K562 (cell line): Measurements from ENCODE around the gene CTU1. TPM values are rescaled to one million over a fixed set of nuclear protein-coding genes. Genes with fewer than 3 reads are reported as not detected.
A peak's percentile ranks its signal among the peaks of the same experiment; 100 is the strongest.

Experiments
- CREM ChIP-seq: IDR thresholded peaks from 2 replicates; pipeline ENCODE4 v1.6.1; 2014; ENCODE audit warnings: antibody characterized with exemption, low read depth
- CXXC5 ChIP-seq: fragments of 250-450 bp; sonication (Bioruptor Pico); IDR thresholded peaks from 2 replicates; pipeline ENCODE4 v1.8.0; 2022; ENCODE audit warnings: inconsistent platforms, mild to moderate bottlenecking, moderate library complexity
- EP300 ChIP-seq: IDR thresholded peaks from 2 replicates; pipeline ENCODE4 v1.6.1; 2012; ENCODE audit warnings: low read length, improper control_type of control experiment
- HMGN3 ChIP-seq: IDR thresholded peaks from 2 replicates; pipeline ENCODE4 v1.6.1; 2011; ENCODE audit warnings: borderline replicate concordance, low read depth, mild to moderate bottlenecking, mixed read lengths, low read length; ENCODE audit not compliant: insufficient read length; ENCODE audit errors: extremely low read depth
- MAZ ChIP-seq, 2 experiments: fragments of 450-650 bp in 1 of 2; sonication (generic) in 1 of 2; formaldehyde crosslinking; IDR thresholded peaks in 1 of 2; conservative IDR thresholded peaks in 1 of 2; 2 replicates each; pipeline versions ENCODE4 v1.4.0 to v1.5.0; 2020; ENCODE audit warnings: mild to moderate bottlenecking in 1 of 2, missing genetic modification reagents in 1 of 2
- POLR2G ChIP-seq: fragments of 200-400 bp; formaldehyde crosslinking; IDR thresholded peaks from 2 replicates; pipeline ENCODE4 v1.6.1; 2017; ENCODE audit warnings: low read depth, mild to moderate bottlenecking, antibody characterized with exemption, low read length, moderate library complexity
- SRF ChIP-seq, 2 experiments: fragments of 250-450, 450-650 bp in 1 of 2; sonication (Bioruptor Pico) in 1 of 2; sonication (generic) in 1 of 2; formaldehyde crosslinking; IDR thresholded peaks; 2 replicates each; pipeline versions ENCODE4 v1.5.0 to v1.5.1; 2020 to 2022; ENCODE audit warnings: mild to moderate bottlenecking in 1 of 2, missing genetic modification reagents in 1 of 2
- TOE1 ChIP-seq, 2 experiments: fragments of 450-650 bp in 1 of 2; sonication (generic) in 1 of 2; formaldehyde crosslinking in 1 of 2; IDR thresholded peaks; 2 replicates each; pipeline versions ENCODE4 v1.7.1 to v1.8.0; 2016 to 2022; ENCODE audit warnings: borderline replicate concordance in 2 of 2, mild to moderate bottlenecking in 2 of 2, antibody characterized with exemption in 1 of 2, inconsistent platforms in 1 of 2, low read depth in 1 of 2, missing genetic modification reagents in 1 of 2, moderate library complexity in 1 of 2
- YY1 ChIP-seq, 3 experiments: IDR thresholded peaks; 2 replicates each; pipeline ENCODE4 v1.6.1; 2011; ENCODE audit warnings: low read length in 2 of 3, mild to moderate bottlenecking in 2 of 3, moderate library complexity in 2 of 3, borderline replicate concordance in 1 of 3, control low read depth in 1 of 3, low read depth in 1 of 3; ENCODE audit not compliant: insufficient read depth in 3 of 3, insufficient replicate concordance in 2 of 3, control insufficient read depth in 1 of 3, insufficient read length in 1 of 3; ENCODE audit errors: extremely low read depth in 1 of 3
- ZNF766 ChIP-seq: fragments of 200-800 bp; sonication (Bioruptor generic); conservative IDR thresholded peaks from 2 replicates; pipeline ENCODE4 v1.6.1; 2016; ENCODE audit warnings: missing genetic modification characterization, missing compliant biosample characterization
- polyA plus RNA-seq, 8 experiments: library from polyadenylated mRNA; depleted of rRNA in 4 of 8; stranded (reverse) in 5 of 8; unstranded in 3 of 8; fragments of >200 nt; fragmentation: Nextera tagmentation in 2 of 8; fragmentation: Illumina TruSeq in 1 of 8; extraction: Ambion mirVana in 2 of 8; extraction: Trizol in 1 of 8; gene quantifications; 2 replicates each; pipeline versions ENCODE4 v1.2.1 to v1.2.3, GENCODE V29; 2011 to 2014; ENCODE audit warnings: inconsistent platforms in 1 of 8, missing spikeins in 1 of 8
- total RNA-seq, 7 experiments: library from RNA; depleted of rRNA in 6 of 7; stranded (reverse); fragments of >200 nt in 6 of 7; fragmentation: Illumina TruSeq in 2 of 7; extraction: Trizol in 2 of 7; gene quantifications; 2 replicates each; pipeline versions ENCODE4 v1.2.1 to v1.2.3, GENCODE V29; 2011 to 2021; ENCODE audit warnings: low replicate concordance in 1 of 7
- TF ChIP-seq, protein P1 (sequence below), 2 experiments: fragments of 450-650 bp in 1 of 2; sonication (generic) in 1 of 2; formaldehyde crosslinking in 1 of 2; IDR thresholded peaks; 2 replicates each; pipeline versions ENCODE4 v1.7.1 to v1.9.0; 2016 to 2022; ENCODE audit warnings: inconsistent platforms in 1 of 2, mild to moderate bottlenecking in 1 of 2, missing genetic modification reagents in 1 of 2
- TF ChIP-seq, protein P2 (sequence below): fragments of 450-650 bp; IDR thresholded peaks from 2 replicates; pipeline ENCODE4 v1.6.1; 2017; ENCODE audit warnings: mild to moderate bottlenecking, moderate library complexity

CTU1 gene
- total and polyA plus RNA-seq, 9 of the 15 experiments (the other 6 are each of a cell fraction or from before 2014, with no cell fraction given): 0.03 to 18.4 (median 2.3) TPM; not detected in 1

DNA sequence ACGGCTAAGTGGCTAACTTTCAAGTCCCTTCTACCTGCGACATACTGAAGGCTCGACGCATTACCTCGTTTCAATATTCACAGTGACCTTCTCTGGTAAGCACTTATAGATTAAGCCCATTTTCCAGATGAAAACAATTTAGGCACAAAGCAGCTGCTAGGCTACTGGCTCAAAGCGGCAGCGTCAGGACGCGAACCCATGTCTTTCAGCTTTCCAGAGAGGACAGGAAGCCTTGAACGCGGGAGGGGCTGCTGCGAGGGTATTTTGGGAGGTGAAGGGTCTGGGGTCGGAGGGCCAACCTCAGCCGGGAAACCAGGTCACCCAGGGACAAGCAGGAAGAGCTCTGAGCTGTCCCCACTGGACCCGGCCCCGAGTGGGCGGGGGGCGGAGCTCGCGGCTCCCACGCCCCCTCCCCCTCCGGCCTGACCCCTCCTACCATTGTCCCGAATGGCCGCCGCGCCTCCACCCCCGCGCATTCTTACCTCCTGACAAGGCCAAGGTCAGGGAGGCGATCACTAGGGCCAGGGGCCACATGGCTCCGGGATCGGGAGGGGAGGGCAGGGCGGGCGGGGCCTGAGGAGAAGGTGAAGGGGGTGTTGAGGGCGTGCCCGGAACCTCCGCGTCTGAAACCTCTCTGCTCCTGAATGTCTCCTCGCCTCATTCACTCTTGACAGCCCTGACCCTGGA lies 43.5 kb downstream of the CTU1 start, which contains the start of gene KLK13 (continued):
- TF ChIP-seq, protein P1, sequence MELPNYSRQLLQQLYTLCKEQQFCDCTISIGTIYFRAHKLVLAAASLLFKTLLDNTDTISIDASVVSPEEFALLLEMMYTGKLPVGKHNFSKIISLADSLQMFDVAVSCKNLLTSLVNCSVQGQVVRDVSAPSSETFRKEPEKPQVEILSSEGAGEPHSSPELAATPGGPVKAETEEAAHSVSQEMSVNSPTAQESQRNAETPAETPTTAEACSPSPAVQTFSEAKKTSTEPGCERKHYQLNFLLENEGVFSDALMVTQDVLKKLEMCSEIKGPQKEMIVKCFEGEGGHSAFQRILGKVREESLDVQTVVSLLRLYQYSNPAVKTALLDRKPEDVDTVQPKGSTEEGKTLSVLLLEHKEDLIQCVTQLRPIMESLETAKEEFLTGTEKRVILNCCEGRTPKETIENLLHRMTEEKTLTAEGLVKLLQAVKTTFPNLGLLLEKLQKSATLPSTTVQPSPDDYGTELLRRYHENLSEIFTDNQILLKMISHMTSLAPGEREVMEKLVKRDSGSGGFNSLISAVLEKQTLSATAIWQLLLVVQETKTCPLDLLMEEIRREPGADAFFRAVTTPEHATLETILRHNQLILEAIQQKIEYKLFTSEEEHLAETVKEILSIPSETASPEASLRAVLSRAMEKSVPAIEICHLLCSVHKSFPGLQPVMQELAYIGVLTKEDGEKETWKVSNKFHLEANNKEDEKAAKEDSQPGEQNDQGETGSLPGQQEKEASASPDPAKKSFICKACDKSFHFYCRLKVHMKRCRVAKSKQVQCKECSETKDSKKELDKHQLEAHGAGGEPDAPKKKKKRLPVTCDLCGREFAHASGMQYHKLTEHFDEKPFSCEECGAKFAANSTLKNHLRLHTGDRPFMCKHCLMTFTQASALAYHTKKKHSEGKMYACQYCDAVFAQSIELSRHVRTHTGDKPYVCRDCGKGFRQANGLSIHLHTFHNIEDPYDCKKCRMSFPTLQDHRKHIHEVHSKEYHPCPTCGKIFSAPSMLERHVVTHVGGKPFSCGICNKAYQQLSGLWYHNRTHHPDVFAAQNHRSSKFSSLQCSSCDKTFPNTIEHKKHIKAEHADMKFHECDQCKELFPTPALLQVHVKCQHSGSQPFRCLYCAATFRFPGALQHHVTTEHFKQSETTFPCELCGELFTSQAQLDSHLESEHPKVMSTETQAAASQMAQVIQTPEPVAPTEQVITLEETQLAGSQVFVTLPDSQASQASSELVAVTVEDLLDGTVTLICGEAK (IDR thresholded peaks at IDR 0.05): peak; percentile 58
- TF ChIP-seq, protein P1 (CRISPR knock-in tag; IDR thresholded peaks at IDR 0.05): no peak
- 0 out of 2 replicates have a peak, but pooled peaks have one; percentile 19 for TF ChIP-seq CXXC5
- 0 out of 2 replicates have a peak, but pooled peaks have one; percentile 15 for TF ChIP-seq TOE1 (IDR thresholded peaks at IDR 0.05; ENCODE audit: borderline replicate concordance)
- no peak for TF ChIP-seq TOE1 (CRISPR knock-in tag; IDR thresholded peaks at IDR 0.05; ENCODE audit: borderline replicate concordance, low read depth)
- no peak for TF ChIP-seq SRF (CRISPR knock-in tag; IDR thresholded peaks at IDR 0.05)
- TF ChIP-seq, protein P2, sequence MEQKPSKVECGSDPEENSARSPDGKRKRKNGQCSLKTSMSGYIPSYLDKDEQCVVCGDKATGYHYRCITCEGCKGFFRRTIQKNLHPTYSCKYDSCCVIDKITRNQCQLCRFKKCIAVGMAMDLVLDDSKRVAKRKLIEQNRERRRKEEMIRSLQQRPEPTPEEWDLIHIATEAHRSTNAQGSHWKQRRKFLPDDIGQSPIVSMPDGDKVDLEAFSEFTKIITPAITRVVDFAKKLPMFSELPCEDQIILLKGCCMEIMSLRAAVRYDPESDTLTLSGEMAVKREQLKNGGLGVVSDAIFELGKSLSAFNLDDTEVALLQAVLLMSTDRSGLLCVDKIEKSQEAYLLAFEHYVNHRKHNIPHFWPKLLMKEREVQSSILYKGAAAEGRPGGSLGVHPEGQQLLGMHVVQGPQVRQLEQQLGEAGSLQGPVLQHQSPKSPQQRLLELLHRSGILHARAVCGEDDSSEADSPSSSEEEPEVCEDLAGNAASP: peak; percentile 97
- TF ChIP-seq ZNF766 (CRISPR knock-in tag): 0 out of 2 replicates have a peak, but pooled peaks have one; percentile 42
- TF ChIP-seq CREM: no peak
- TF ChIP-seq HMGN3: peak; percentile 48
- peak; percentile 19; the same call in 1 of the 2 replicates for TF ChIP-seq EP300
- peak; percentile 67 to 83 for TF ChIP-seq MAZ (CRISPR knock-in tag; conservative IDR thresholded peaks at IDR 0.05 in 1 of 2, IDR thresholded peaks at IDR 0.05 in 1 of 2)
- peak; percentile 24 to 90 (median 80) for TF ChIP-seq YY1 (IDR thresholded peaks at IDR 0.05; ENCODE audit: borderline replicate concordance in 1 of 3, control insufficient read depth in 1 of 3, extremely low read depth in 1 of 3, insufficient read depth in 3 of 3, insufficient read length in 1 of 3, insufficient replicate concordance in 2 of 3, low read depth in 1 of 3, low read length in 2 of 3)
- TF ChIP-seq POLR2G: peak; percentile 54
